ENCODE results near the gene GRAMD1B.
"Not testable (repeated sequence)": the region's sequence is repeated elsewhere in the genome, so short reads cannot be mapped to it uniquely, and the experiment has no call there.

Gene GRAMD1B

DNA sequence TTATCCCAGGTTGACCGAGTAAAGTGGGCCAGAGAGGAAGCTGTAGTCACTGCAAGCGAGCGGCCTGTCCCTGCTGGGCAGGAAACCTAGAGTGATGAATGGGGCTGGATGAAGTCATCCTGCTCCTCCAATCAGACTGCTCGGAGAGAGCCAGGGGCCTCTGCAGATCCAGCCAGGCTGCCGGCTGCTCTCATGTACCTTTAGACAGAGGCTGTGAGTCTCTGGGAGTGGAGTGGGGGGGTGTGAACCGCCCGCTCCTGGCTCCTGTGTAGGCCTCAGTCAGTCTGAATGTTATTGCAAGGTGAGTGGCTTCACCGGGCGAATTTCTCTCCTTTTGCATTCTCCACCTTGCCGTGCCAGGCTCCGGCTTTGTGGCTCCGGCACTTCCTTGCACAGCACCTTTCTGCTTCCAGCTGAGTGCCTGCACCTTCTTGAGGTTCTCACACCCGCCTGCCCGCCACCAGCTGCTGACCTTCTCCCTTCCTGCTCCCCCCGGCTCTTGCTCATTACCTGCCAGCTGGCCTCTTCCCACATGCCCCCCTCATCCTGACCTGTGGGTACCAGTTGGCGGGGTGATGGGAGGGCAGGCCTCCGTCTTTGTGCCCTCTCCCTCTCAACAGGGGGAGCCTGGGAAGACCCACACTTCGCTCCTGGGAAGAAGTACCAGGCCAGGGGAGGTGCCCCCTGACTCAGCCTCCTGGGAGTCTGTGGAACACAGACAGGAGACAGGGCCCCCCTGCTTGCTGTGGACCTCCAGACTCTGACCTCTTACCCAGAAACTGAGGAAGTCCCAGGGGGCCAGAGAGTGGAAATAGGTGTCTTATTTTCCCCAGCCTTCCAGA lies 79.9 kb downstream of the GRAMD1B start:
- DNase-seq (ENCODE audit: low read depth in 3 of 3): no peak

DNA sequence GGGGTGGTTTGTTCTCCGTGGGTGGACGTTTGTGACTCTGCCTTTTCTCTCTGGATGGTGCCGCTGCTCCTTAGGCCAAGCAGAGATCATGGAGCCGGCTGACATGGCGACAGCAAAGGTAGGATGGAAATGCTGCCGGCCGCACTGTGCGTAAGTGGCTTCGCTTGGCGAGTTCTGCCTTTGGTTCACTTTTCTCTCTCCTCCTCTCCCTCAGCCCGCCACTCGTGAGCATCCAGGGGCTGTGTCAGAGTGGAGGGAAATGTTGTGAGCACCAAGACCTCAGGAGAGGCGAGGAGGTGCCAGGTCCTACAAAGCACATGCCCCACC lies 80.5 kb downstream of the GRAMD1B start:
- no peak for DNase-seq (ENCODE audit: low read depth in 3 of 3)

DNA sequence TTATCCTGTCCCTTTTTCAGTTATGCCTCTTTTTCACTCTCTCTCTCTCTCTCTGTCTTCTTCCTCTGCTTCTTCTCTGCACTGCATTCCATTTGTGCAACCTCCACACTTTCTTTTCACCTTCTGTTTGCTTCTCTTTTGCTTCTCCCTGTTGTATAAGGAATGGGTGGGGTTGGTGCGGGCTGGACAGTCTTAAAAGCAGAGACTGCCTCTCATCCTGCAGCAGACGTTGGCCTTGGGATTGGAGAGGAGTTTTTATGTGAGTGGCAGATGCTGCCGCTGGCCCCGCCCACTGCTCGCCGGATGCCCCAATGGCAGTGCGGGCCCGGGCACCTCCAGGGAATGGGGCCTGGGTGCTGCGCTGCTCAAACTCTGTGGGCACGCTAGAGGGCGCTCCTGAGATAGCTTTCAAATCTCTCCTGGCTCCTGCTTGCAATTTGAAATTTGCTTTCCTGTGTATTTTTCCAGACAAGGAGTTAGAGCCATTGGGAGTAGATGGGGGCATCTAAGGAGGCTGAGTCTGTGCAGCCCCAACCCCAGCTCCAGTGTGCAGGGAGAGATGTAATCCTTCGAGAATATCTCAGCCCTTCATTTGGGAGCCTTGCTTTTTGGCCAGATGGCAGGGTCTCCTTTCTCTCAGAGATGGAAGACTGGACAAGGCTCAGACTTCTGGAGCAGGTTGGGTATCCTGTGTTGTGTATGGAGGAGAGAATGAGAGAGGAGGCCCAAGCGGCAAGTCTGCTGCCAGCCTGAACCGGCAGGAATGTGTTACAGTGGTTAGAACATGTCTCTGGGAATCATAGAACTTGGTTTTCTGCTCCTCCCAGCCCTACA lies 81.2 kb downstream of the GRAMD1B start:
- DNase-seq (ENCODE audit: low read depth in 3 of 3): peak; percentile 60 to 65 (median 63)

DNA sequence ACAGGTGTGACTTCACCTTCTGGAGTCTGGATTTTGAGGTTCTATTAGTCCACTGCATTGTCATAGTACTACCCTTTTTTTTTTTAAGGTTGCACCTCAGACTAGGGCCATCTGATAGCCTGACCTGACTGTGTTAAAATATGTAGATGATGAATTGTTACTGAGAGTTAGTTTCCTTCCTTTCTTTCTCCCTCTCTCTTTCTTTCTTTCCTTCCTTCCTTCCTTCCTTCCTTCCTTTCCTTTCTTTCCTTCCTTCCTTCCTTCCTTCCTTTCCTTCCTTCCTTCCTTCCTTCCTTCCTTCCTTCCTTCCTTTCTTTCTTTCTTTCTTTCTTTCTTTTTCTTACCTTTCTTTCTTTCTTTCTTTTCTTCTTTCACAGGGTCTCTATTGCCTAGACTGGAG lies 83.2 kb downstream of the GRAMD1B start:
- DNase-seq (ENCODE audit: low read depth in 3 of 3): not testable (repeated sequence)

DNA sequence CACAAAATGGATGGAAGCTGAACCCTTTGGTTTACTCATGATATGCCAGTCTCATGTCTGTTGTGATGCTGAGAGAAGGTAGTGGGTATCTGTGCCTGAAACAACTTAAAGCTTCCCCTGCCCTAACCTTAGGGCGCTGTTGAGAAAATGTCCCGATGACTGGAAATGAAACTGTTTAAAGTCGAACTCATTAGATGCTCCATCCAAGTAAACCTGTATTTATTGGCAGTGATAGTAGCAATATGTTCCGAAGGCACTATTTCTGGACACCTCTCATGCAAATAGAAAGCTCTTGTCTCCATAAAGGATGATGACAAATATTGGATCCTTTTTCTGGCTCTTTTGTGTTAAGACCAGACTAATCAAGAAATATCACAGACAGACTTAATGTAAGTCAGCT lies 86.2 kb downstream of the GRAMD1B start:
- no peak for DNase-seq (ENCODE audit: low read depth in 3 of 3)

DNA sequence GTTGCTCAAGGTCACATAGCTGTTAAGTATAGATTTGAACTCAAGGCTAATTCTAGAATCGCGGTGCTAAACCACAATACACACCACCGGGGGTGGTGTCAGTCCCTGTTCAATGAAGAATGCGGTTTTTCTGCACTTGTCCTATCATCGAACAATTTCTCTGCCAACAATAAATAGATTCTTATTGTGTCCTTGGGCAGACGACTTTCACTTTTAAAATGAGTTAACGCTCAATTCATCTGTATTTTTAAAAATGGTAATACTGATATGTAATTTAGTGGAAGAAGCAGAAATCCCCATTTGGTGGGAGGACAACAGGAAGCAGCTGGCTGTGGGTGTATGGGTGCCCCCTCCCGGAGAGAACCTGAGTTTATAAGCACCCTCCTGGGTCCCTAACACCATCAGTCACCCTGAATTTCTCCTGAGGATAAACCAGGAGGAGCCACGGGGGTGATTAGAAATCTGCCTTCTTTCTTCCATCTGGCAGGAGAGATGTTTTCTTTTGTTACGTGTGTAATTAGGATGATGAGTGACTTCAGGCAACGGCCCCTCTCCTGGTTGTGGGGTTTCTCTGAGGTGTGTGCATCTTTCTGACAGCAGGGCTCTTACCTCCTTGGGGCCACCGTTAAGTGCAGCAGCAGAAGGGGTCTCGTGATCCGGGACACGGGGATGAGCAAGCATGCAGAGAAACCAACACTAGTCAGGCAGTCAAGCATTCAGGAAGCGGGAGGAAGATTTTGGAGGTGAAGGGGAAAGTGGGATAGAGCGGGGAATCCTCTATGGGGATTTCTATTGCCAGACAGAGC lies 87.7 kb downstream of the GRAMD1B start:
- DNase-seq (ENCODE audit: low read depth in 3 of 3): no peak

DNA sequence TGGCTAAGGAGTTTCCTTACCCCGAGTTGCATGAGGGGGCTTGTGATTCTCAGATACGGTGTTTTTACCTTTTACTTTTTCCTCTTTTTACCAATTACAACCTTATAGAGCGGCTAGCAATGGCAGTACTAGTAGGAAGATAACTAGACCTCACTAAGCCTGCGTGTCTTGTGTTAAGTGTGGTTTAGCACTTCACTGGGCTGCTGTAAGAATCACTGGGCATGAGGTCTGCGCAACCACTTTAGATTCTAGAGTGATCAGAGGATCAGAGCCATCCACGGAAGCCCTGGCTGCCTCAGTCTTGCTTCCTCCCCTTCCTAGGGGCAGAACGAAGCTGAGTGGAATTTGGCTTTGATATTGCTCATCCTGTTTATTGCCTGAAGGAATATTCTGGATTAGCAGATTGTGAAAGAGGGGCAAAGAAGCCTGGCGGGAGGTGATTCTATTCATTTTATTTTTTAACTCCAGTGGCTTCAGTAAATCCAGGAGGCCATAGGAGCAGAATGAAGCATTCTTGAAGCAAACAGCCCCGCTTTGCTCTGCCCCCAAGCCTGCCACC lies 88.5 kb downstream of the GRAMD1B start:
- DNase-seq (ENCODE audit: low read depth in 3 of 3): no peak

DNA sequence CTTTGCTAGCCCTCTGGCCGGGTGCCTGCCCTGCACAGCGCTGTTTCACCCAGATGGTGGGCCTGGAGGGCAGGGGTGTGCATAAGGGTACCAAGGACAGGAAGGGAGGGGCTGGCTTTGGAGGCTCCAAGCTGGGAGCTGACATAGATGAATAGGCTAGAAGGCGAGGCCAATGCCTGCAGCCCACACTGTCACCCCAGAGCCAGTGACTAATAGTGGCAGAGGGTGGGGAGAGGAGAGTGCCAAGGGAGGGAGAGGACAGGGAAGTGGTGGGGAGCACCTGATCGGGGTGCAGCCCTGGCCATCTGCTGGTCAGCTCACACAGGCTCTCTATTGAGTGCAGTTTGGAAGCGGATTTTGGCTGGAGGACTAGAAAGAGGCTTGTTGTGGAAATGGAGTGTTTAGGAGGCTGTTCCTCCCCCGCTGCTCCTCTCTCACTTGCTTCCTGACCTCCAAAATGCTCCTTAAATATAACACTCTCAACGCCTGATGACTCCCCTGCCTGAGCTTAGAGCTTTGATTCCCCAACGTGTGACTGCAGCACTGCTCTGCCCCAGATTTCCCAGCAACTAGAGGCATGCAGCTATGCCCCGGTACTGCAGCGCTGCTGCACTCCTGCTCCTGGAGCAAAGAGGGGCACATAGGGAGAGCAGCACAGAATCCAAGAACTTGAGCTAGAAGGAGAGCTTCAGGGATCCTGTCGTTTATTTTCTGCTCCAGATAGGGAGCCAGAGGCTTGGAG lies 89.2 kb downstream of the GRAMD1B start:
- DNase-seq (ENCODE audit: low read depth in 3 of 3): no peak

DNA sequence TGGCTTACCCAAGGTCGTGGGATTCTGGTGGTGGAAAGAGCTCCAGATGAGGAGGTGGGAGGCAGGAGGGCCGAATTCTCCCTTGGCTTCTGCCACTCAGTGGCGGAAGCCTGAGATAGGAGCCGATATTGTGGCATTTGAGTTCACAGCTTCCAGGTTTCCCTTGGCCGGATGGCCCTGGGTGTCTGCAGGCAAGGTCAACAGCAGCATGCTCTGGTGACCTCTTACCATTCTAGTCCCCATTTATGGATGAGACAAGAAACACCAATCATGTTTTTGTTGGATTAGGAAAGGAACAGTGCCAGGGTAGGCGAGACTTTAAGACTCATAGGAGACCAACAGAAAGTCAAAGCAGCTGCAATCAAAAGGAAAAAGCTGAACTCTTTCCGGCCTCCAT lies 89.7 kb downstream of the GRAMD1B start:
- DNase-seq (ENCODE audit: low read depth in 3 of 3): no peak

DNA sequence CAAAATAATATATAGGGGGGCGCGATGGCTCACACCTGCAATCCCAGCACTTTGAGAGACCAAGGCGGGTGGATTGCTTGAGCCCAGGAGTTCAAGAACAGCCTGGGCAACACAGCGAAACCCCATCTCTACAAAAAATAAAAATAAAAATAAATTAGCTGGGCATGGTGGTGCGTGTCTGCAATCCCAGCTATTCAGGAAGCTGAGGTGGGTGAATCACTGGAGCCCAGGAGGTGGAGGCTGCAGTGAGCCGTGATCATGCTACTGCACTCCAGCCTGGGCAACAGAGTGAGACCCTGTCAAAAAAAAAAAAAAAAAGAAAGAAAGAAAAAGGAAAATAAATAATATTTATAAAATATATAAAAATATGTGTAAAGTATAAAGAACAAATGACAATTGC lies 90.4 kb downstream of the GRAMD1B start:
- not testable (repeated sequence) for DNase-seq (ENCODE audit: low read depth in 3 of 3)

DNA sequence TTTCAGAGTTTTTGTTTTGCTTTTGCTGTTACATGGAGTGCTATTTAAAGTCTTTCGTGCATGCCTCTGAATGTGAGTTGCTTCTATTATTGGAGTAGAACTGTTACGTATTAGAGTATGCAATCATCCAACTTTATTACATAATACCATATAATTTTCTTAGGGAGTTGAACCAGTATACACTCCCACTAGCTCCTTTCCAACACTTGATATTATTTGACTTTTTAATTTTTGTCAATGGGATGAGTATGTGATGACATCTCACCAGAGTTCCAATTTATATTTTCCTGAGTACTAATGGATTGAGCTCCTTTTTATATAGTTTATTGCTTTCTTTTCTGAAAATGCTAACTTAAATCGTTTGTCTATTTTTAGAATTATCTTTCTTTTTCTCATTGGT lies 90.9 kb downstream of the GRAMD1B start:
- no peak for DNase-seq (ENCODE audit: low read depth in 3 of 3)

DNA sequence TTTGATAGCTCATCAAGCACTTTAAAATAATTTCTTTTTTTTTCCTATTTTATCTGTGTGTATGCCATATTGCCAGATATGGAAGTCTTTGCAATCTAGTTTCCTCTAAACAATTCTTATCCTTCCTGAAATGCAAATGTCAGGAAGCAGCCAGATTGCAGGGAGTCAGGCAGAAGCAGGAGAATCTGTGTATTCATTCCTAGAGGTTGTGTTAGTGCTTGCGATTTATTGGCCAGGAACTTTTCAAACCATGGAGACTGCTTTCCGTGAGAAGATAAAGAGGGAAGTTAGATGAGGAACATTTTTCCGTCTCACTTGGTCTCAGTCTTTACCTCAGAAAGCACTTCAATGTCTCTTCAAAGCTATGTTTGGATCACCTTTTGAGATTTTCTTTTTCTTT lies 91.9 kb downstream of the GRAMD1B start:
- DNase-seq (ENCODE audit: low read depth in 3 of 3): no peak

DNA sequence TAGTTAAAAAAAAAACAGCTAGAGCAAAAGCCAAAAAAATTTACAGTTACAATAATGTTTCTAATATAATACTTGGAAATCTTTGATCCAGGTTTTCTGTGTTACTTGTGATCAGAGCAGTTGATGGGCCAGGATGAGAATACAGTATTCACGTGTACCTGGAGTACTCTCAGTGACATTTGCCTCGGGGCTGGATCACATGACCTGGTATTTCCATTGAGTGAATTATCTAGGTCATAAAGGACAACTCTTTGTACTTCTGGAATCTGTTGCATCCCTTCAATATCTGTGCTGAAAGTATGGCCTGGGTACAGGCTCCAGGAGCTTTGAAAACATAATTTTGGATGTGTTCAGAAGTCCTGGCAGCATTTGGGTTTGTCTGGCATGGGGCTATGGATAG lies 93.5 kb downstream of the GRAMD1B start:
- DNase-seq (ENCODE audit: low read depth in 3 of 3): no peak

DNA sequence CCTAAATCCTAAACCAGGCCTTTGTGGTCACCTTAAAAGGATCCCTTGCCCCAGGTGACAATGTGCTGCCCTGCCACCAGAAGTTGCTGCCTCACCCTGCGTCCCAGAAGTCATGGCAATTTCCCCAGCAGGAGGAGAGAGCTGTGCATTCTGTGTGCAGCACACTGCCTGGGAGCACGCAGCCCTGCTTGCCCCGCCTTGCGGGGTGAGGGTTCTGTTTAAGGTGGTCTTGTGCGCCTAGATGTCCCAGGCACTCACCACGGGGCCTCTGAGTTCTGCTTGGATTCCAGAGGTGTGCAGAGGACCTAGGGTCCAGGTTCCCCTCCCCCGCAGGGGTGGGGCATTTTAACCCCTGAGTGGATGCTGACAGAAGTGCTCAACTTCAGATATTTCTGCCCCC lies 95.0 kb downstream of the GRAMD1B start:
- DNase-seq (ENCODE audit: low read depth in 3 of 3): no peak

DNA sequence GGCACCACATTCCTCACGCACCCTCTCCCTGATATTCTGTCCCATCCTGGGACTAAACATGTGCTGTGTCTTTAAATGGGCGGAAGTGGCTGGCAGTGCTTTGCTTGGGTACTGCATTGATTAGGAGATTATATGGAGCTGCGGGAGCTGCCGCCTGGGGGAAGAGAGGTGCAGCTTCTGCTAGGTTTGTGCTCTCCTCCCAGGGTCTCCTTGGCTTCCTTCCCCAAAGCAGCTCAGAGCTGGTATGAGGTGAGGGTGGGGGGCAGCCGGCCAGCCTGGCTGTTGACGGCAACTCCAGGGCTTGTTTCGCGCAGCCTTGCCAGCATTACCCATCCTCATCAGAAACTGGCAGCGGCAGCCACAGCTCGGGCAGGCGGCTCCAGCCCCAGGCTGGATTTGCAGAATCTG lies 95.4 kb downstream of the GRAMD1B start:
- DNase-seq (ENCODE audit: low read depth in 3 of 3): no peak

DNA sequence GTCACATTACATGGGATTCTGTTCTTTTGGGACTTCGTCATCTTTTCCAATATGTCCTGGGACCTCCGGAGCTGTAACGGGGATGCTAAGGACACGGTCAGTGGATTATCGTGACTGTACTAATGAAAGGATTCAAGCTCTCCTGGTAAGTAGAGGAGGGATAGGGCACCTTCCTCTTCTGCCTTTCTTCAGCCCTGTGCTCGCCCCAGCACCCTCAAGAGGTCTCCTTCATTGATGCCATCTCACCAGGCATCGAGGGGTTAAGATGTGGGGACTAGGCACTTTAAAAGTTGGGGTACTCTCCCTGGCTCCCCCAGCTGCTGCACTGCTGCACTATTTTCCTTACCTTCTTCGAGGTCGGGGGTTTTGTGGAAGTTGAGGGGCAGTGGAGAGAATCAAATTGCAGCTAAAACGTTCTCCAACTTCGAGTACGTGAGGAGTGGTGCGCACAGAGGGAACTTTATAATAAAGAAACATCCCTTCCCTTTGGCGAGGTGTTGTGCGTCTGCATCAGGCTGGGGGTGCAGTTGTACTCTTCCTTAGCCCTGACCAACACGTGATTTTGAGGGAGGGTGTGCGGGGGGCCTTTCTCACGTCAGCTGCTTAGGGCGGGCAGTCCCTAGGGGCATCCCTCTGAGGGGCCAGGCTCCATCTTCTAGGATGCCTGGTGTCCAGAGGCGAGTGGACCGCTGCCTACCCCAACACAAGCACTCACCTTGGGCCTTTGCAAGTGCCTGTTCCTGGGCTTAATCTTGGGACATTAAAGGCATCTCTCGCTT lies 96.1 kb downstream of the GRAMD1B start:
- no peak for DNase-seq (ENCODE audit: low read depth in 3 of 3)

DNA sequence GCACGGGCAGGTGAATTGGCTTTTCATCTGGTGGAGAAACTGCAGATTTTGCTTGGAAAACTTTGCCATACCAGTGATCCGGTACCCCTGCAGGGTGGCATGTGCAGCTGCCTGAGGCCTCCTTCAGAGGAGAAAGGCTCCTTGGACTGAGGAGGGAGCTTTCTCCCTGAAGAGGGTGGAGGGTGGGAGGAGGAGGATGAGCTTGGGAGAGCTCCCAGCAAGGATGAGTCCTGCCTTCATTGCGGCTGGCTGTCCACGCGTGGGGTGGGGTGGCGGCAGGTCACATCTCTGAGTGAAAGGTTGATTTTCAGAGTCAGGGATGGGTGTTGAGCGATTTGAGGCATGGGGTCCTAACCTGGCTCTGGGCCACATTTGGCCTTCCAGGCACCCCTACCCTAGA lies 96.8 kb downstream of the GRAMD1B start:
- no peak for DNase-seq (ENCODE audit: low read depth in 3 of 3)

DNA sequence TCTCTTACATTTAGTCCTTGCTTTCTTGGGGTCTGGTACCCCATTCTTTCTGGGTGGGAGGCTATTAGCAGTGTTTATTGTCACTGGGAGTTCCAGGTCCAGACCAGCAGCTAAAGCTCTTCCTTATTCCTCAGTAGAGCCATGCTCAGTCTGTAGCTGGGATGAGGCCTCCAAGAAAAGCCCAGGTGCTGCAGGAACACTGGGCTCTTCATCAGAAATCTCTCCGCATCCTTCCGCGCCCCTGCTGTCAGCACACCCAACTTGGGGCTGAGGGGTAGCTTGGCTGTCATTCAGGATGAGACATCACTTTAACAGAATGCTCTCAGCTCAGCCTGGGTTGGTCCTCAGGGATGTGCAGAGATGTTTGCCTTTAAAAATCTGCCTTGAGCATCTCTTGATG lies 97.5 kb downstream of the GRAMD1B start:
- no peak for DNase-seq (ENCODE audit: low read depth in 3 of 3)

DNA sequence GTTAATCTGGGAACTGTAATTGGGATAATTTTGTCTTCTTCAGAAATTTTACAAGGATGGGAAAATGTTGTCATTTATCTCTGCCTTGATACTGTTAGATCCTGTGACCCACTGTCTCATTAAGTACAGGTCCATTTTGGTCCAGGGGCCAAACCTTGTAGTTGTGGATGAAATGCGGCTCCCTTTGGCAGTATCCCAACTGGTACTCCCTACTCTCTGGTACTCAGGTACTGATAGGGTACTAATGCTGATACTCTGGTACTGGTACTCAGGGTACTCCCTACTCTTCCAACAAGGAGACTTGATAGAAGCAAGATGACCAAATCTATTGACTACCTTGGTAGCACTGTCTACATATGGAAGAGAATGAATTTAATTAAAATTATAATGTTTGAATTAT lies 97.9 kb downstream of the GRAMD1B start:
- DNase-seq (ENCODE audit: low read depth in 3 of 3): no peak

DNA sequence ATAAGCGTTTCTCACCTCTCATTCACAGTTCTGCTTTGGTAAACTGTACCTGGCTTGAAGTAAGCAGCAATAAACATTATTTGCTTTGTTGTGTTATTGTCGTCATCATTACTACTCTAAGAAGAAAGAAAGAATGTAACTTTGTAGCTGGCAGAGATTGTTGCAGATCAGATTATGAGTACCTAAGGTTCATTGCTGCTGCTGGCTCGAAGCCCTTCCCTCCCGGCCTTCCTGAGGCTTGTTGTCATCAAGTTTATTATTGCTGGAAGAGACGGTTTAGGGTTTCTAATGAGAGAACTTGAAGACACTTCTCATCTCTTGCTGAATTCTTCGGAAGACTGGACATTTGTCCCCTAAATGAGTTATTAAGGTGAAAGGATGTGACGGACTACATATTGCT lies 101.3 kb downstream of the GRAMD1B start:
- no peak for DNase-seq (ENCODE audit: low read depth in 3 of 3)

DNA sequence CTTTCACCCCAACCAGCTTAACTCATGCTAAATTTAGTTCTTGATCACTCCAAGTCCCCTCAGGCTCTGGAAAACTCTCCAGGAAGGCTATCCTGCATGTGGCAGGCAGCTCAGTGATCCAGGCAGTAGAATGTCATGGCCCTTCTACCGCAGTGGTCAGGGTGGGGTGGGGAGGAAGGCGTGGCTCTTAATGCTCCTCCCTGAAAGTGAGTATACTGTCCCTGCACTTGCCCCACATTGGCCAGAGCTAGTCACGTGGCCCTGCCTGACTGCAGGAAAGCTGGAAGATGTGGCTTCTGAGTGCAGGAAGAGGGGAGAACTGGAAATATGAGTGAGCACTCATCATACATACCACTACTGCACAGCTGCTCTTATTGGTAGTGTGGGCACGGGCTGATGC lies 102.1 kb downstream of the GRAMD1B start:
- no peak for DNase-seq (ENCODE audit: low read depth in 3 of 3)
